GM21529 (cell line): ENCODE data around the gene GTF2F1.
"Not testable (repeated sequence)": the region's sequence is repeated elsewhere in the genome, so short reads cannot be mapped to it uniquely, and the experiment has no call there.

Experiments
- ATAC-seq: cut with Tn5 transposase; IDR thresholded peaks from one replicate; pipeline ENCODE4 v1.9.1; 2021; ENCODE audit not compliant: unreplicated experiment

Gene GTF2F1

DNA sequence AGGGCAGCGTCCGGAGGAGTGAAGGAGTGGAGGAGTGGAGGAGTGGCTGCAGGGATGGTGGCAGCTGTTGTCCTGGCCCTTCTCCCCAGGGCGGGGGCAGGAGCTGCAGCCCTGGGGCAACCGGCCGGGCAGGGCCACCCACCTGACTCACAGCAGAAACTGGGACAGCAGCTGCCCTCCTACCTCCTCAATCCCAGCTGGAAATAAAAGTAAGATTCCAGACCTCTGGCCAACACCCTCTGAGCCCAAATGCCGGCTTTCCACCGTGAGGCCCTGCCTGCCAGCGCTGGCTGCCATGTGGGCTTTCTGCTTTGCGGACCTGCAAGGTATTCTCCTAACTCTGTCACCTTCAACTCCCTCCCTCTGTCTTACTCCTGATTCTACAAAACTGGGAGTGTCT is 35.0 kb downstream of the GTF2F1 start:
- no peak for ATAC-seq

DNA sequence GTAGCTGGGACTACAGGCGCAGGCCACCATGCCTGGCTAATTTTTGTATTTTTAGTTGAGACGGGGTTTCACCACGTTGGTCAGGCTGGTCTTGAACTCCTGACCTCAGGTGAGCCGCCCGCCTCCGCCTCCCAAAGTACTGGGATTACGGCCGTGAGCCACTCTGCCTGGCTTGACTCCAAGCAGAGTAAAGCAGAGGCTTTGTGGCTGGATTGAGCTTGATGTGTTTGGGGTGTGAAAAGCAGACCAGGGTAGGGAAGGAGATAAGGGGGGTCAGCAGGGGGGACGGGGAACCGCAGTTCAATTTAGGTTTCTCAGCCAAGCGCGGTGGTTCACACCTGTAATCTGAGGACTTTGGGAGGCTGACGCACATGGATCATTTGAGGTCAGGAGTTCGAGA is 35.8 kb downstream of the GTF2F1 start:
- ATAC-seq: no peak

DNA sequence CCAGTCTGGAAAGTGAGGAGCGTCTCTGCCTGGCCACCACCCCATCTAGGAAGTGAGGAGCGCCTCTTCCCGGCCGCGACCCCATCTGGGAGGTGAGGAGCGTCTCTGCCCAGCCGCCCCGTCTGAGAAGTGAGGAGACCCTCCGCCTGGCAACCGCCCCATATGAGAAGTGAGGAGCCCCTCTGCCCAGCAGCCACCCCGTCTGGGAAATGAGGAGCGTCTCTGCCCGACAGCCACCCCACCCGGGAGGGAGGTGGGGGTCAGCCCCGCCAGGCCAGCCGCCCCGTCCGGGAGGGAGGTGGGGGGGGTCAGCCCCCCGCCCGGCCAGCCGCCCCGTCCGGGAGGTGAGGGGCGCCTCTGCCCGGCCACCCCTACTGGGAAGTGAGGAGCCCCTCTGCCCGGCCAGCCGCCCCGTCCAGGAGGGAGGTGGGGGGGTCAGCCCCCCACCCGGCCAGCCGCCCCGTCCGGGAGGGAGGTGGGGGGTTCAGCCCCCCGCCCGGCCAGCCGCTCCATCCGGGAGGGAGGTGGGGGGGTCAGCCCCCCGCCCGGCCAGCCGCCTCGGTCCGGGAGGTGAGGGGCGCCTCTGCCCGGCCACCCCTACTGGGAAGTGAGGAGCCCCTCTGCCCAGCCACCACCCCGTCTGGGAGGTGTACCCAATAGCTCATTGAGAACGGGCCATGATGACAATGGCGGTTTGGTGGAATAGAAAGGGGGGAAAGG is 37.5 kb downstream of the GTF2F1 start:
- ATAC-seq: not testable (repeated sequence)

DNA sequence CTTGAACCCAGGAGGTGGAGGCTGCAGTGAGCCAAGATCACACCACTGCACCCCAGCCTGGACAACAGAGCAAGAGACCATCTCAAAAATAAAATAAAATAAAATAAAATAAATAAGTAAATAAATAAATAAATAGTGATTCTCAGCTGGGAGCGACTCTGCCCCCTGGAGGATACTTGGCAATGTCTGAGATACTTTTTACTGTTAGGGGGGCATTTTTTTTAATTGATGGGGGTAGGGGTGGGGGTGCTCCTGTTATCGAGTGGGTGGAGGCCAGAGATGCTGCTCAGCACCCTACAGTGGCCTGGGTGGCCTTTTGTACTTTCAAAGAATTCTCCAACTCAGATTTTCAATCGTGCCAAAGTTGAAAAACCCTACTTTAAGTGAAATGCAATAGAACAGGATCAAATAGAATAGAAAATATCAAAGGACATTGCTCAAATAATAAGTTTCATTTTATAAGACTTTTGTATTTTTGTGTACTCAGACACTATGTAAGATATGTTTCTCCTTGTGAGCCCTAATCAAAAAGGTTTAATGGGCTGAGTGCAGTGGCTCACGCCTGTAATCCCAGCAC is 38.8 kb downstream of the GTF2F1 start:
- no peak for ATAC-seq

DNA sequence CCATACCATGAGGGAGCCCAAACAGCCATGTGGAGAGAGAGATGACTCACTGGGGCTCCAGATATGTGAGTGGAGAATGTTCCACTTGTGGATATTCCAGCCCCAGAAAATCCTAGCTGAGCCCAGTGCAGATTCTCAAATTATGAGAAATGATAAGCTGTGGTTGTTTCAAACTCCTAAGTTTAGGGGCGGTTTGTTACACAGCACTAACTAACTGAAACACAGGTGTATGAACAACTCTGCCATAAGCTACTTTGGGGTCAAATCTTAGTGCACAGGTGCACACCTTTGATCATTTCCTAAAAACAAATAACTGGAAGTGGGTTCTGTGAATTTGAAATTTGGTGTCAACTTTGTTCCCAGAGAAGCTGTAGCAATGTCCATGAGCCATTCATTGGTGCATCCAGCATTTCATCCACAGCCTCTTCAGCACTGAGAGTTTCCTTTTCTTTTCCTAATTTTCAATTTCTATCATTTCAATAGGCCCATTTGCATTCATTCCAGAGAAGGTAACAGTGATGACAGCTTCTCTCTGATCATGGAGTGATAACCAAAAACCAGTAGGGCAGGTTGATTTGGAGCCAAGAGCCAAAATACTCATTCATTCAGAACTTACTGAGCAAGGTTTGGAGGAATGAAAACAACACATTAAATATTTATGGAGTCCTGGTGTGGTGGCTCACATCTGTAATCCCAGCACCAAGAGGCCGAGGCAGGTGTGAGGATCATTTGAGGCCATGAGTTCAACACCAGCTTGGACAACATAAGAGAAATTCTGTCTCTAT is 40.4 kb downstream of the GTF2F1 start:
- no peak for ATAC-seq

DNA sequence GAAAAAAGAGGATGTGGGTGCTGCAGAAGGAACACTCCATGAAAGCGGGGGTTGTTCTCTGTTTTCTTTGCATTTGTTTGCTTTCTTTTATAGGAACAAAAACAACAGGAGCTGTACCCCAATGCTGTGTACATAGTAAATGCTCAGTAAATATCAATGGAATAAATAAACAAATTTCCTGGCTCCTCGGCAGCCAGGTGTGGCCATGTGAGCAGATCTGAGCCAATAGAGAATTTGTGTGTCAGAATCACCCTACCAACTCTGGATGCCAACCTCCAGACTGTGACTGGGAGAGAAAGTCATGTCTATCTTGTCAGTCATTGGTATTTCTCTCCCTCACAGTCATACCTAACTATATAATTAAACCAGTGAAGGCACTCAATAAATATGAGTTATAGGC is 42.3 kb downstream of the GTF2F1 start:
- ATAC-seq: no peak

DNA sequence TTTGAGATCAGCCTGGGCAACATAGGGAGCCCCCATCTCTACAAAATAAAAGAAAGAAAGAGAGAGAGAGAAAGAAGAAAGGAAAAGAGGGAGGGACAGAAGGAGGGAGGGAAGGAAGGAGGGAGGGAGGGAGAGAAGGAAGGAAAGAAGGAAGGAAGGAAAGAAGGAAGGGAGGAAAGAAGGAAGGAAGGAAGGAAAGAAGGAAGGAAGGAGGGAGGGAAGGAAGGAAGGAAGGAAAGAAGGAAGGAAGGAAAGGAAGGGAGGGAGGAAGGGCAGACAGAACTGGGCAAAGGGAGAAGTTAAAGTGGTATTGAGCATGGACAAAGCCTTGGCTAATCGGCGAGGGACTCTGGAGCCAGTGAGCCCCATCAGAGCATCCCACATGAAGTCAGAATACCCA is 43.7 kb downstream of the GTF2F1 start:
- not testable (repeated sequence) for ATAC-seq

DNA sequence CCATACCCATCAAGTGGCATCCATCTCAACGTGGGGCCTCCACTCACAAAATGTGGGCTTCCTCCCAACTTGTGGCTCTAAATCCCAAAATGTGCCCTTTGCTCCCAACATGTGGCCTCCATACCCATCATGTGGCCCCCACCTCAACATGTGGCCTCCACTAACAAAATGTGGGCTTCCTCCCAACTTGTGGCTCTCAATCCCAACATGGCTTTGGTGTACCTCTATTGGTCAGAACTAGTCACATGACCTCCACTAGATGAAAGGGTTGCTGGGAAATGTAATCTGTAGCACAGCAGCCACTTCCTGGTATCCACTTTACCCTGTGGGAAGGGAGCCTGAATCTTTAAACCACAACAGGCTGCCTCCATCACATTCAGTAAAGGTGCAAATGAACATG is 49.5 kb downstream of the GTF2F1 start:
- no peak for ATAC-seq

DNA sequence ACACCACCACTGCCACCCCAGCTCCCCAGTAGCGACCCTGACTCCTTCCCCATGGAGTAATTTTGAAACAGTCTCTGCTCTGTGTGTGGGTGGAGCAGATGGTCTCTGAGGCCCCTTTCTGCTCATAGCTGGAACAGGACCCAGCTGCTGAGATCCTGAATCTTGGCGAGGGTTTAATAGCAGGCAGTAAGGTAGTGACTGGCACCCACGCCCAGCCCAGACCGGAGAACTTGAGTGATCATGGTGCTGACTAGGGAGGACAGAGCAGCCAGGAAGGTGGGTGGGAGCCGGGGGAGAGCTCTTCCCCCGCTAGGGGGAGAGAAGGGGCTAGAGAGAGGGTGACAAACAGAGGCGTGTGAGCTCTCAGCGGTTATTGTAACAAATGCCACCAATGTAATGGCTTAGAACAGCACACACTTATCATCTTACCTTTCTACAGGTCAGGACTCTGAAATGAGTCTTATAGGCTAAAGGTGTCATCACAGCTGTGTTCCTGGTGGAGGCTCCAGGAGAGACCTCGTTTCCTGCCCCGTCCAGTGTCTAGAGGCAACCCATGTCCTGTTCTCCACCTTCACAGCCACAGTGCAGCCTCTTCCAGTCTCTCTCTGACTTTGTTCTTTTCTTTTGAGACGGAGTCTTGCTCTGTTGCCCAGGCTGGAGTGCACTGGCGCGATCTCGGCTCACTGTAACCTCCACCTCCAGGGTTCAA is 52.3 kb downstream of the GTF2F1 start:
- no peak for ATAC-seq

DNA sequence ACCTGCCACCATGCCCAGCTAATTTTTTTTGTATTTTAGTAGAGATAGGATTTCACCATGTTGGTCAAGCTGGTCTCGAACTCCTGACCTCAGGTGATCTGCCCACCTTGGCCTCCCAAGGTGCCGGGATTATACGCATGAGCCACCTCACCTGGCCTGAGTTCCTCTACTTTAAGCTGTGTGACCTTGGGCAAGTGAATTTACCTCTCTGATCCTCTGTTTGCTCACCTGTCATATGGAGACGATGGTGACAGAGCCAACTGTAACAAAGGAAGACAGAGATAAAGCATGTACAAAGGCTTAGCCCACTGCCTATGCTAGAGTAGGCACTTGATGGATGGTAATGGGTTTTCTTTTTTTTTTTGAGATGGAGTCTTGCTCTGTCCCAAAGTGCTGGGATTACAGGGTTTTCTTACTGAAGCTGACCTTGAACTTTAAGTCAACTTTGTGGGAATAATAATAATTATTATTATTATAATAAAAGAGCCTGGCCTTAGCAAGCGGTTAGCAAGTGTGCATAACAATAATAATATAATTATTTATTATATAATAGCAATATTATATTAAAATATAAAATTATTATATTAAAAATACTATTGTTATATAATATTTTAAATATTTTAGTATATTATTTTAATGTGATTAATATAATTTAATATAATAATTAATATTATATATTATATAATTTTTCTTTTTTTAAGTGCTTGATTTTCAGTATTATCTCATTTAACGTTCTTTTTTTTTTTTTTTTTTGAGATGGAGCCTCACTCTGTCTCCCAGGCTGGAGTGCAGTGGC is 58.3 kb downstream of the GTF2F1 start:
- no peak for ATAC-seq

DNA sequence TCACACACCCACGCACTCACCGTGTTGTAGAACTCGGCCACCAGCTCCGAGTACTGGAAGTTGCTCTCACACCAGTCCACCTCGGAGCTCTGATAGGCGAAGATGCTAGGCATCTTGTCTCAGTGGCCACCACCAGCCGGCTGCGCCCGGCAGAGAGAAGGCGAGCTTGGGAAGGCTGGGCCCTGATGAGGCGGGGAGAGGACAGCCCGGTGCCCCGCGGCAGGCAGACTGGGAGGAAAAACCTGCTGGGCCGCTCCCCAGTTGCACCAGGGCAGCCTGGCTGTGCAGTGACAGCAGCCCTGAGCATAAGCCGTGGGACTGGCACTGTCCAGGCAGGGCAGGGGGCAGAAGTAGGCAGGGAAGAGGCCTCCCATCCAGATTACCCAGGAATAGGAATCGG is 59.5 kb downstream of the GTF2F1 start, which contains the start of gene ACER1:
Gene ACER1 (minus strand): TSS at position 174 of the 400 bp plus-strand sequence. CDS start 61 bp downstream, at position 113.
- no peak for ATAC-seq
